ENCODE data around the gene TRAPPC14. TPM values are rescaled to one million over a fixed set of nuclear protein-coding genes. Genes with fewer than 3 reads are reported as not detected.

The TRAPPC14 gene
- total and polyA plus RNA-seq, 5 donors from 2014 or later: 2.3 to 54.6 (median 4.1) TPM

DNA sequence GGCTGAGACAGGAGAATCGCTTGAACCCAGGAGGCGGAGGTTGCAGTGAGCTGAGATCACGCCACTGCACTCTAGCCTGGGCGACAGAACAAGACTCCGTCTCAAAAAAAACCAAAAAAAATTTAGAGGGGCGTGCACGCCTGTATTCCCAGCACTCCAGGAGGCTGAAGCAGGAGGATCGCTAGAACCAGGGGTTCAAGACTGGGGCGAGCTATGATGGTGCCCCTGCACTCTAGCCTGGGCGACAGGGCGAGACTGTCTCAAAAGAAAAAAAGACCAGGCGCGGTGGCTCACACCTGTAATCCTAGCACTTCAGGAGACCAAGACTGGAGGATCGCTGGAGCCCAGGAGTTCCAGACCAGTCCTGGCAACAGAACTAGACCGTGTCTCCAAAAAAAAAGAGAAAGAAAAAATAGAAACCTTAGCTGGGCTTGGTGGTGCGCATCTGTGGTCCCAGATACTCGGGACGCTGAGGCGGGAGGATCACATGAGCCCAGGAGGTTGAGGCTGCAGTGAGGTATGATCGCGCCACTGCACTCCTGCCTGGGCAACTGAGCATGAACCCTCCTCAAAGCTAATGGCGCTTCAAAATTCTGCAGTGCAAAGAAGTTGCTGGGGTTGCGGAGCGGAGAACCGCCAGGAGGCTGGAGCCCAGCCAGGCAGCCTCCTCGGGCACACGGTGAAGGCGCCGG is 32.1 kb downstream of the TRAPPC14 start:
- Histone ChIP-seq H3K9me3 (ENCODE audit: control insufficient read depth in 2 of 2, low read length in 2 of 2) (no peaks in the 10 kb centered on the region), H3K27ac (ENCODE audit: insufficient read depth, low read length, poor library complexity, severe bottlenecking) (peak overlapping the region; percentile 97), H3K36me3 (ENCODE audit: control insufficient read depth, insufficient read depth, low read length) (peaks cover 5% of the 10 kb centered on the region), H3K27me3 (ENCODE audit: control insufficient read depth, insufficient read depth, low read length) (no peaks in the 10 kb centered on the region), H3K4me1 (ENCODE audit: control insufficient read depth, insufficient read depth, low read length, poor library complexity, severe bottlenecking) (peaks cover 37% of the 10 kb centered on the region), H3K4me3 (ENCODE audit: low read depth, low read length) (peak overlapping the region; percentile 84)
- Mint-ChIP-seq H3K9me3 (no peaks in the 10 kb centered on the region), H3K27ac (peak overlapping the region; percentile 99 to 100 (median 99)), H3K4me1 (peaks cover 0 to 42% (median 23%) of the 10 kb centered on the region in 4 donors), H3K36me3 (no peaks in the 10 kb centered on the region), H3K4me3 (peak overlapping the region; percentile 97 to 100 (median 99)), H3K27me3 (no peaks in the 10 kb centered on the region)
- no peak for DNase-seq
- ATAC-seq (ENCODE audit: low read depth in 2 of 2): no peak

DNA sequence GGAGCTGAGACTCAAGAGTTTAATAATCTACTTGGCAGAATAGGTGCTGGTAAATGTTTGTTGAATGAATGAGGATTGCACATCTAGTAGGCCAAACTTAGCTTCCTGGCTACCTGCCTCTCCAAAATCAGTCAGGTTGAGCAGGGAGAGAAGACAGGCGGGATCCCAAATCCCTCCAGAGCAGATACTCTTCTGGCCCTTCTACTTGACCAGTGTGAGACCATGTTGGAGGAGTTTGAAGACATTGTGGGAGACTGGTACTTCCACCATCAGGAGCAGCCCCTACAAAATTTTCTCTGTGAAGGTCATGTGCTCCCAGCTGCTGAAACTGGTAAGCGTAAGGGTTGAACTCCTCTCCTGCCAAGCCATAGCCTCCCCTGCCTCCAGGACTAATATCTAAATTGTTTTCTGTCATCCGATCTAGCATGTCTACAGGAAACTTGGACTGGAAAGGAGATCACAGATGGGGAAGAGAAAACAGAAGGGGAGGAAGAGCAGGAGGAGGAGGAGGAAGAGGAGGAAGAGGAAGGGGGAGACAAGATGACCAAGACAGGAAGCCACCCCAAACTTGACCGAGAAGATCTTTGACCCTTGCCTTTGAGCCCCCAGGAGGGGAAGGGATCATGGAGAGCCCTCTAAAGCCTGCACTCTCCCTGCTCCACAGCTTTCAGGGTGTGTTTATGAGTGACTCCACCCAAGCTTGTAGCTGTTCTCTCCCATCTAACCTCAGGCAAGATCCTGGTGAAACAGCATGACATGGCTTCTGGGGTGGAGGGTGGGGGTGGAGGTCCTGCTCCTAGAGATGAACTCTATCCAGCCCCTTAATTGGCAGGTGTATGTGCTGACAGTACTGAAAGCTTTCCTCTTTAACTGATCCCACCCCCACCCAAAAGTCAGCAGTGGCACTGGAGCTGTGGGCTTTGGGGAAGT is 34.0 kb downstream of the TRAPPC14 start:
- peak overlapping the region; percentile 10 to 84 (median 33) for H3K27ac Mint-ChIP-seq
- no peak for DNase-seq
- peaks cover 46% of the 10 kb centered on the region for H3K4me1 ChIP-seq (ENCODE audit: control insufficient read depth, insufficient read depth, low read length, poor library complexity, severe bottlenecking)

DNA sequence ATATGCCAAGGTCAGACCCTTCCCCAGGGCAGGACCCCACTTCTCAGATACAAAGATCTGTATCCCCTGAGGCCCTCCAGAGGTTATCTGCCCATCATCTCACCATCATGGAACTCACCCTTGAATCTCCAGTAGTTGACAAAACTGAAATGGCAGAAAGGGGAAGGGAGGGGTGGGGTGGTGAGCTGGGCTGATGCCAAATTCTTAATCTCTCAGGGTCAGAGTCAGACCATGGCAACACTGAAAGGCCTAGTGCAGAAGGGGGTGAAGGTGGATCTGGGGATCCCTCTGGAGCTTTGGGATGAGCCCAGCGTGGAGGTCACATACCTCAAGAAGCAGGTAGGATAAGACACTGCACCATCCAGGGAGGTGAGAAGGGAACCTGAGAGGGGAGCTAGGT is 36.0 kb downstream of the TRAPPC14 start:
- H3K36me3 Mint-ChIP-seq: no peaks in the 10 kb centered on the region

More for the DNA sequence above, 34.0 kb downstream of the TRAPPC14 start:
- peaks cover 5% of the 10 kb centered on the region for H3K36me3 ChIP-seq (ENCODE audit: control insufficient read depth, insufficient read depth, low read length)
- peaks cover 0 to 50% (median 31%) of the 10 kb centered on the region in 4 donors for H3K4me1 Mint-ChIP-seq
- no peaks in the 10 kb centered on the region for H3K36me3 Mint-ChIP-seq
- H3K9me3 Mint-ChIP-seq: no peaks in the 10 kb centered on the region
- peak overlapping the region in 3 of 4 donors; percentile 48 to 100 (median 97) for H3K4me3 Mint-ChIP-seq
- no peaks in the 10 kb centered on the region for H3K9me3 ChIP-seq (ENCODE audit: control insufficient read depth in 2 of 2, low read length in 2 of 2)
- no peak overlapping the region for H3K4me3 ChIP-seq (ENCODE audit: low read depth, low read length)
- H3K27me3 ChIP-seq (ENCODE audit: control insufficient read depth, insufficient read depth, low read length): no peaks in the 10 kb centered on the region
- peaks cover 5% of the 10 kb centered on the region for H3K27me3 Mint-ChIP-seq
- H3K27ac ChIP-seq (ENCODE audit: insufficient read depth, low read length, poor library complexity, severe bottlenecking): no peak overlapping the region
- no peak for ATAC-seq (ENCODE audit: low read depth in 2 of 2)

DNA sequence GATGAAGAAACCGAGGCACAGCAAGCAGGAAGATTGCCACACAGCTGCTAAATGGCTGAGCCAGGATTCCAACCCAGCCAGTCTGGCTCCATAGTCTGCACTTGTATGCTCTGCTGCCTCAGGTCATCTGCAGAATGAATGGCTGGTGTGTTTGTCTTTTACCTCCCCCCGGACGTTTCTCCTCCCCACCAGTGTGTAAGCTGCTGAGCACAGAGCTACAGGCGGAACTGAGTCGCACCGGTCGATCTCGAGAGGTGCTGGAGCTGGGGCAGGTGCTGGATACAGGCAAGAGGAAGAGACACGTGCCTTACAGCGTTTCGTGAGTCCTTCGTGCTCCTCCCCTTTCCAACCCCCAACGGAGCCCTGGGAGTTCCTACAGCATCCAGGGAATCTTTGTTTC is 36.5 kb downstream of the TRAPPC14 start:
- no peak for DNase-seq
- Mint-ChIP-seq H3K4me1 (peaks cover 0 to 54% (median 28%) of the 10 kb centered on the region in 4 donors), H3K27ac (no peak overlapping the region), H3K9me3 (no peaks in the 10 kb centered on the region), H3K36me3 (no peaks in the 10 kb centered on the region), H3K27me3 (peaks cover 5% of the 10 kb centered on the region), H3K4me3 (peak overlapping the region in 1 of 4 donors; percentile 51)
- Histone ChIP-seq H3K9me3 (ENCODE audit: control insufficient read depth in 2 of 2, low read length in 2 of 2) (no peaks in the 10 kb centered on the region), H3K36me3 (ENCODE audit: control insufficient read depth, insufficient read depth, low read length) (peaks cover 5% of the 10 kb centered on the region), H3K27ac (ENCODE audit: insufficient read depth, low read length, poor library complexity, severe bottlenecking) (no peak overlapping the region), H3K4me3 (ENCODE audit: low read depth, low read length) (no peak overlapping the region), H3K27me3 (ENCODE audit: control insufficient read depth, insufficient read depth, low read length) (no peaks in the 10 kb centered on the region), H3K4me1 (ENCODE audit: control insufficient read depth, insufficient read depth, low read length, poor library complexity, severe bottlenecking) (peaks cover 45% of the 10 kb centered on the region)
- no peak for ATAC-seq (ENCODE audit: low read depth in 2 of 2)

More for the DNA sequence above, 36.0 kb downstream of the TRAPPC14 start:
- Mint-ChIP-seq H3K4me1 (peaks cover 0 to 54% (median 28%) of the 10 kb centered on the region in 4 donors), H3K4me3 (peak overlapping the region in 2 of 4 donors; percentile 58 to 59), H3K9me3 (no peaks in the 10 kb centered on the region), H3K27ac (peak overlapping the region in 2 of 3 donors; percentile 52 to 82), H3K27me3 (peaks cover 5% of the 10 kb centered on the region)
- DNase-seq: no peak
- Histone ChIP-seq H3K27ac (ENCODE audit: insufficient read depth, low read length, poor library complexity, severe bottlenecking) (no peak overlapping the region), H3K4me1 (ENCODE audit: control insufficient read depth, insufficient read depth, low read length, poor library complexity, severe bottlenecking) (peaks cover 46% of the 10 kb centered on the region), H3K36me3 (ENCODE audit: control insufficient read depth, insufficient read depth, low read length) (peaks cover 5% of the 10 kb centered on the region), H3K9me3 (ENCODE audit: control insufficient read depth in 2 of 2, low read length in 2 of 2) (no peaks in the 10 kb centered on the region), H3K4me3 (ENCODE audit: low read depth, low read length) (no peak overlapping the region), H3K27me3 (ENCODE audit: control insufficient read depth, insufficient read depth, low read length) (no peaks in the 10 kb centered on the region)
- ATAC-seq (ENCODE audit: low read depth in 2 of 2): no peak

DNA sequence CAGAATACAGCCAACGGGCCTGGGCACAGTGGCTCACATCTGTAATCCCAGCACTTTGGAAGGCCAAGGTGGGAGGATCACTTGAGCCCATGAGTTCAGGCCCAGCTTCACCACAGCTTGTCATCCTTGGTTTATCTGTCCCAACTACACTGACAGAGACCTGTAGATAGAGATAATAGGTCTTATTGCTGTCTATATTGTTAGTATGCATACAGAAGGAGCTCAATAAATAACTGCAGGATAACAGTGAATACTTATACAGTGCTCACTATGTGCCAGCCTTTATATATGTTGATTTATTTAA is 37.8 kb downstream of the TRAPPC14 start:
- no peaks in the 10 kb centered on the region for H3K36me3 Mint-ChIP-seq
- H3K36me3 ChIP-seq (ENCODE audit: control insufficient read depth, insufficient read depth, low read length): peaks cover 5% of the 10 kb centered on the region
- peak overlapping the region; percentile 95 for H3K4me3 ChIP-seq (ENCODE audit: low read depth, low read length)

DNA sequence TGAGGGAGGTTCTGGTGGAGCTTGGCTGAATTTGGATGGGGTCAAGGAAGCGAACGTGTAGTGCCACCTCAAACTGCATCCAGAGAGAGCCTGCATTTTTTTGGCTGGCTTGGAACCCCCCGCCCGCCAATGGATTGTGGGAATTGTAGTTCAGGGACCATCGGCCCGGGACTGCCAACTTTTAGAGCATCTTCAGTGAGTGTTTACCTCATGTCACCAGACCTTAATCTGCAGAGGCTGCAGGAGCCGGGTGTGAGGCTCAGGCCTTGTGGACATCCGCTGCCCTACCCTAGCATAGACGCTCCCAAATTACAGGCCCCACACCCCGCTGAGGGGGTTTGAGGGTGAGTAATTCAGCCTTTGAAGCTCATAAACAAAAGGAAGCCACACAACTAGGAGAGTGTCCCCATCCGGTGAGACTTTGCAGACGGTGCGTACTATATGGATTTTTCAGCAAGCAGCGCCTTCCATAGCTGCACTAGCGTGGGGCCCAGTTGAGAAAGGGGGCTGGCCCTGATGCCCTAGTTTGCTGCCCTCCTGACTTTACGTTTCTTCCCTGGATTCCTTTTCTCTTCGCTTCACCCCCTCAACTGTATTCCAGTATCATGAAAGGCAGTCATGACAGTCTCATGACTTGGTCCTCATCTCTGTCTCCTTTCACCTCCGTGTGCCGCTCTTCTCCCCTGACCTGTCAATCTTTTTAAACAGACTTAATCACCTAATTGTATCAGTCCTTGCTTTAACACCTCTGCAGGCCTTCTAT is 38.4 kb downstream of the TRAPPC14 start:
- Histone ChIP-seq H3K27me3 (ENCODE audit: control insufficient read depth, insufficient read depth, low read length) (no peaks in the 10 kb centered on the region), H3K27ac (ENCODE audit: insufficient read depth, low read length, poor library complexity, severe bottlenecking) (peak overlapping the region; percentile 95), H3K9me3 (ENCODE audit: control insufficient read depth in 2 of 2, low read length in 2 of 2) (no peaks in the 10 kb centered on the region), H3K36me3 (ENCODE audit: control insufficient read depth, insufficient read depth, low read length) (peaks cover 5% of the 10 kb centered on the region), H3K4me1 (ENCODE audit: control insufficient read depth, insufficient read depth, low read length, poor library complexity, severe bottlenecking) (peaks cover 33% of the 10 kb centered on the region), H3K4me3 (ENCODE audit: low read depth, low read length) (peak overlapping the region; percentile 95)
- Mint-ChIP-seq H3K9me3 (no peaks in the 10 kb centered on the region), H3K4me3 (peak overlapping the region; percentile 95 to 99 (median 98)), H3K4me1 (peaks cover 0 to 41% (median 21%) of the 10 kb centered on the region in 4 donors), H3K36me3 (no peaks in the 10 kb centered on the region), H3K27me3 (peaks cover 5% of the 10 kb centered on the region), H3K27ac (peak overlapping the region; percentile 97 to 100 (median 98))
- peak; percentile 61 to 81 (median 76) for DNase-seq
- ATAC-seq (ENCODE audit: low read depth in 2 of 2): peak; percentile 66 to 69

More for the DNA sequence above, 37.8 kb downstream of the TRAPPC14 start:
- H3K27me3 Mint-ChIP-seq: peaks cover 5% of the 10 kb centered on the region
- H3K27me3 ChIP-seq (ENCODE audit: control insufficient read depth, insufficient read depth, low read length): no peaks in the 10 kb centered on the region
- no peaks in the 10 kb centered on the region for H3K9me3 ChIP-seq (ENCODE audit: control insufficient read depth in 2 of 2, low read length in 2 of 2)
- H3K27ac ChIP-seq (ENCODE audit: insufficient read depth, low read length, poor library complexity, severe bottlenecking): peak overlapping the region; percentile 95
- no peaks in the 10 kb centered on the region for H3K9me3 Mint-ChIP-seq
- DNase-seq (no peak), ATAC-seq (ENCODE audit: low read depth in 2 of 2) (no peak)
- peak overlapping the region; percentile 95 to 99 (median 98) for H3K4me3 Mint-ChIP-seq
- peaks cover 0 to 46% (median 23%) of the 10 kb centered on the region in 4 donors for H3K4me1 Mint-ChIP-seq
- peak overlapping the region; percentile 97 to 100 (median 98) for H3K27ac Mint-ChIP-seq
- peaks cover 37% of the 10 kb centered on the region for H3K4me1 ChIP-seq (ENCODE audit: control insufficient read depth, insufficient read depth, low read length, poor library complexity, severe bottlenecking)
